GM20000 (cell line): ENCODE results near the gene CDC42EP2.

Source experiments
- DNase-seq: peaks from one replicate; pipeline ENCODE4 v3.0.0; 2012; ENCODE audit warnings: low spot score
- CTCF ChIP-seq: IDR thresholded peaks from 2 replicates; pipeline ENCODE4 v1.5.1; 2012; ENCODE audit warnings: mild to moderate bottlenecking, control low read depth; ENCODE audit errors: extremely low read depth, missing control alignments

CDC42EP2 gene

GRCh38 chr11:65291613-65292012 is 23.1 kb upstream of the CDC42EP2 start:
- DNase-seq = no peak
- TF ChIP-seq CTCF = no peak

- TF ChIP-seq CTCF = no peak
- DNase-seq = no peak
These were observed 21.8 kb upstream of the CDC42EP2 start for GRCh38 chr11:65292890-65293289.

GRCh38 chr11:65293909-65294381 is 20.7 kb upstream of the CDC42EP2 start:
- no peak for DNase-seq
- no peak for TF ChIP-seq CTCF

- no peak for DNase-seq
- TF ChIP-seq CTCF = no peak
These were observed 19.7 kb upstream of the CDC42EP2 start for GRCh38 chr11:65295001-65295400.

GRCh38 chr11:65295571-65296341 is 18.9 kb upstream of the CDC42EP2 start:
- DNase-seq = no peak
- TF ChIP-seq CTCF = no peak

GRCh38 chr11:65297026-65297672 is 17.5 kb upstream of the CDC42EP2 start:
- no peak for TF ChIP-seq CTCF
- DNase-seq = no peak

- no peak for DNase-seq
- TF ChIP-seq CTCF = no peak
These were observed 16.5 kb upstream of the CDC42EP2 start for GRCh38 chr11:65298131-65298535.
